CD14-positive monocyte (primary cell): Measurements from ENCODE around the gene ACSF3. TPM values are rescaled to one million over a fixed set of nuclear protein-coding genes. Genes with fewer than 3 reads are reported as not detected.

Experiments
- DNase-seq, 3 donors: peaks; one replicate each; pipeline ENCODE4 v3.0.0-alpha.2; 2011 to 2022
- H2AFZ ChIP-seq: 2 replicates; pipeline ENCODE4 v1.6.0; 2012; ENCODE audit warnings: mild to moderate bottlenecking, low read depth, low read length, inconsistent platforms; ENCODE audit not compliant: insufficient read depth, poor library complexity, severe bottlenecking
- H3K27ac ChIP-seq, 2 donors: 1 replicate in 1 of 2; 2 replicates in 1 of 2; pipeline ENCODE4 v1.5.1; 2012 to 2013; ENCODE audit warnings: low read length in 2 of 2, control low read depth in 1 of 2, inconsistent platforms in 1 of 2, low read depth in 1 of 2, mild to moderate bottlenecking in 1 of 2
- H3K27me3 ChIP-seq, 2 donors: one replicate each; pipeline versions ENCODE4 v1.6.0 to v1.6.1; 2011 to 2013; ENCODE audit warnings: low read length in 2 of 2; ENCODE audit not compliant: control insufficient read depth in 2 of 2, insufficient read depth in 2 of 2
- H3K36me3 ChIP-seq, 2 donors: replicated peaks in 1 of 2; 1 replicate in 1 of 2; 2 replicates in 1 of 2; pipeline versions ENCODE4 v1.5.1 to v1.6.1; 2012 to 2013; ENCODE audit warnings: low read length in 2 of 2, control low read depth in 1 of 2, inconsistent platforms in 1 of 2, mild to moderate bottlenecking in 1 of 2; ENCODE audit not compliant: insufficient read depth in 2 of 2, control insufficient read depth in 1 of 2
- H3K4me1 ChIP-seq, 2 donors: 1 replicate in 1 of 2; 2 replicates in 1 of 2; pipeline versions ENCODE4 v1.5.1 to v1.6.1; 2012 to 2013; ENCODE audit warnings: low read length in 2 of 2, control low read depth in 1 of 2, inconsistent platforms in 1 of 2, mild to moderate bottlenecking in 1 of 2, moderate library complexity in 1 of 2; ENCODE audit not compliant: insufficient read depth in 2 of 2, control insufficient read depth in 1 of 2
- H3K4me2 ChIP-seq: replicated peaks from 2 replicates; pipeline ENCODE3; 2012; ENCODE audit warnings: low read length, moderate library complexity, mild to moderate bottlenecking; ENCODE audit not compliant: poor library complexity, severe bottlenecking; ENCODE audit errors: extremely low read depth
- H3K4me3 ChIP-seq, 3 experiments: fragments of 200-600 bp in 1 of 3; sonication (generic) in 1 of 3; replicated peaks in 1 of 3; 1 replicate in 2 of 3; 2 replicates in 1 of 3; pipeline ENCODE4 v1.5.1; 2011 to 2013; ENCODE audit warnings: low read length in 3 of 3, mild to moderate bottlenecking in 3 of 3, control low read depth in 2 of 3, low read depth in 2 of 3, inconsistent platforms in 1 of 3, moderate library complexity in 1 of 3
- H3K79me2 ChIP-seq: 2 replicates; pipeline ENCODE4 v1.6.0; 2012; ENCODE audit warnings: mild to moderate bottlenecking, control low read depth, inconsistent platforms, low read length, moderate library complexity; ENCODE audit not compliant: insufficient read depth
- H3K9ac ChIP-seq: 2 replicates; pipeline ENCODE4 v1.6.0; 2017; ENCODE audit warnings: low read length, mild to moderate bottlenecking; ENCODE audit not compliant: insufficient read depth, poor library complexity, severe bottlenecking
- H3K9me3 ChIP-seq, 2 donors: replicated peaks in 1 of 2; 1 replicate in 1 of 2; 2 replicates in 1 of 2; pipeline versions ENCODE4 v1.5.1 to v1.6.1; 2012 to 2013; ENCODE audit warnings: low read length in 2 of 2, control low read depth in 1 of 2; ENCODE audit not compliant: control insufficient read depth in 1 of 2, insufficient read depth in 1 of 2
- H4K20me1 ChIP-seq: 2 replicates; pipeline ENCODE4 v1.6.0; 2012; ENCODE audit warnings: mild to moderate bottlenecking, low read length, control low read depth, moderate library complexity; ENCODE audit not compliant: insufficient read depth
- H3K27ac Mint-ChIP-seq, 7 donors: one replicate each; pipeline ENCODE4 v1.8.0; 2020; ENCODE audit warnings: mild to moderate bottlenecking in 7 of 7, mixed read lengths in 7 of 7, moderate library complexity in 6 of 7, inconsistent platforms in 2 of 7
- H3K27me3 Mint-ChIP-seq, 3 donors: one replicate each; pipeline ENCODE4 v1.8.0; 2021 to 2022; ENCODE audit warnings: low read depth in 3 of 3, mild to moderate bottlenecking in 3 of 3, mixed read lengths in 3 of 3, moderate library complexity in 3 of 3, inconsistent platforms in 1 of 3
- H3K36me3 Mint-ChIP-seq, 2 donors: one replicate each; pipeline ENCODE4 v1.8.0; 2020; ENCODE audit warnings: mixed read lengths in 2 of 2, inconsistent platforms in 1 of 2, mild to moderate bottlenecking in 1 of 2
- H3K4me1 Mint-ChIP-seq: one replicate; pipeline ENCODE4 v1.8.0; 2020; ENCODE audit warnings: mild to moderate bottlenecking, mixed read lengths
- H3K4me3 Mint-ChIP-seq, 2 donors: one replicate each; pipeline ENCODE4 v1.8.0; 2020; ENCODE audit warnings: mild to moderate bottlenecking in 2 of 2, mixed read lengths in 2 of 2, moderate library complexity in 1 of 2
- H3K9me3 Mint-ChIP-seq, 7 donors: one replicate each; pipeline ENCODE4 v1.8.0; 2020 to 2022; ENCODE audit warnings: mixed read lengths in 7 of 7, mild to moderate bottlenecking in 6 of 7, moderate library complexity in 6 of 7, inconsistent platforms in 2 of 7
- CTCF ChIP-seq: fragments of 200-600 bp; IDR thresholded peaks from one replicate; pipeline ENCODE4 v1.8.0; 2022; ENCODE audit warnings: antibody characterized with exemption, mild to moderate bottlenecking
- WGBS: methylation state at CpG from one replicate; pipeline ENCODE4 v1.1.5; 2013; ENCODE audit warnings: missing lambda C conversion rate; ENCODE audit not compliant: insufficient coverage; 5-methylcytosine and 5-hydroxymethylcytosine counted together
- intact Hi-C, 2 donors: fragments of 100-400 bp; cut with micrococcal nuclease; formaldehyde crosslinking; loops; one replicate each; pipeline versions ENCODE4 v1.15.0 to v1.15.1; 2023
- polyA plus RNA-seq, 3 donors: library from polyadenylated mRNA; depleted of rRNA in 1 of 3; unstranded in 2 of 3; stranded (reverse) in 1 of 3; fragments of 300-500 nt in 2 of 3; fragments of >200 nt in 1 of 3; fragmentation: Illumina TruSeq in 2 of 3; gene quantifications; 1 replicate in 2 of 3; 2 replicates in 1 of 3; pipeline ENCODE4 v1.2.3, GENCODE V29; 2012 to 2021

The ACSF3 gene
- polyA plus RNA-seq, 3 donors, result 23.5 to 26.7 (median 26.4) TPM

- 98% methylated on average over 28 of the region's 37 CpGs for WGBS
- Histone ChIP-seq H3K79me2 (no peaks in the 10 kb centered on the region), H3K9me3 (peaks cover 0 to 29% of the 10 kb centered on the region in 2 donors), H2AFZ (no peak overlapping the region), H3K36me3 (no peaks in the 10 kb centered on the region), H3K27me3 (no peaks in the 10 kb centered on the region), H3K4me2 (no peak overlapping the region), H3K27ac (no peak overlapping the region), H3K4me1 (no peaks in the 10 kb centered on the region), H4K20me1 (no peaks in the 10 kb centered on the region), H3K4me3 (no peak overlapping the region), H3K9ac (no peak overlapping the region)
- intact Hi-C loops, result no loop called here
- Mint-ChIP-seq H3K27me3 (peaks cover 0 to 4% (median 2%) of the 10 kb centered on the region in 3 donors), H3K36me3 (no peaks in the 10 kb centered on the region), H3K27ac (peak overlapping the region in 1 of 7 donors; percentile 62), H3K9me3 (peaks cover 6 to 28% (median 17%) of the 10 kb centered on the region in 7 donors), H3K4me1 (no peaks in the 10 kb centered on the region), H3K4me3 (no peak overlapping the region)
- no peak for TF ChIP-seq CTCF
- DNase-seq, result no peak
Observed at GRCh38 chr16:89074803-89075688, 18.6 kb upstream of the ACSF3 start.

DNA sequence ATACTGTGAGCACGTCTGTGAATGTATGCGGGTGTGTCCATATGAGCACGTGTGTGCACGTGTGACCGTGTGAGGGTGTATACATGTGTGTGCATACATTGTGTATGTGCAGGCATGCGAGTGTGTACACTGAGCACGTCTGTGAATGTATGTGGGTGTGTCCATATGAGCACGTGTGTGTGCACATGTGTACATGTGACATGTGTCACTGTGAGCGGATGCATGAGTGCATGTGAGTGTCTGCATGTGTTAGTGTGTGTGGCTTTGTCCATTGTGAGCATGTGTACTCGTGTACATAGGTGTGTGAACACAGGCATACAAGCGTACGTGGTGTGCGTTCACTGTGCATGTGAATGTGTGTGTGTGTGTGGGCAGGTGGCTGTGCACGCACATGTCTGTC, 17.5 kb upstream of the ACSF3 start:
- H3K9ac ChIP-seq, result no peak overlapping the region
- H4K20me1 ChIP-seq, result no peaks in the 10 kb centered on the region
- no peak for DNase-seq
- H3K4me3 ChIP-seq, result no peak overlapping the region
- no peaks in the 10 kb centered on the region for H3K79me2 ChIP-seq
- Mint-ChIP-seq H3K9me3 (peaks cover 6 to 28% (median 17%) of the 10 kb centered on the region in 7 donors), H3K27me3 (peaks cover 0 to 3% (median 2%) of the 10 kb centered on the region in 3 donors), H3K4me1 (no peaks in the 10 kb centered on the region), H3K27ac (no peak overlapping the region), H3K36me3 (no peaks in the 10 kb centered on the region), H3K4me3 (no peak overlapping the region)
- H3K27me3 ChIP-seq, result no peaks in the 10 kb centered on the region
- intact Hi-C loops, result no loop called here
- no peak overlapping the region for H3K4me2 ChIP-seq
- TF ChIP-seq CTCF, result no peak
- H3K9me3 ChIP-seq, result peaks cover 0 to 29% of the 10 kb centered on the region in 2 donors
- no peak overlapping the region for H2AFZ ChIP-seq
- no peak overlapping the region for H3K27ac ChIP-seq
- 97% methylated on average over 14 of the region's 14 CpGs for WGBS
- no peaks in the 10 kb centered on the region for H3K36me3 ChIP-seq
- H3K4me1 ChIP-seq, result no peaks in the 10 kb centered on the region
